Dermis blood vessel endothelial cell (primary cell): ENCODE data around the gene GALNT4. TPM values are rescaled to one million over a fixed set of nuclear protein-coding genes. Genes with fewer than 3 reads are reported as not detected.

Experiments
- DNase-seq: peaks from one replicate; pipeline ENCODE4 v3.0.0; 2010
- total RNA-seq: library from RNA; depleted of rRNA; stranded (reverse); fragments of >200 nt; gene quantifications from 2 replicates; pipeline ENCODE4 v1.2.3, GENCODE V29; 2014

GALNT4 gene
- total RNA-seq, 1 donor from 2014 or later: 18.5 TPM

DNA sequence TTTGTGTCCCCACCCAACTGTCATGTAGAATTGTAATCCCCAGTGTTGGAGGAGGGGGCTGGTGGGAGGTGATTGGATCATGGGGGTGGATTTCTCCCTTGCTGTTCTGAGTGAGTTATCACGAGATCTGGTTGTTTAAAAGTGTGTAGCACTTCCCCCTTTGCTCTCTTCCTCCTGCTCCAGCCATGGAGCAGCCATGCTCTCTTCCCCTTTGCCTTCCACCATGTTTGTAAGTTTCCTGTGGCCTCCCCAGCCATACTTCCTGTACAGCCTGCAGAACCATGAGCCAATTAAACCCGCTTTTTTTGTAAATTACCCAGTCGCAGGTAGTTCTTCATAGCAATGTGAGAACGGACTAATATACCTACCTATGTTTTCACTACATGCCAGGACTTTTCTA, 3.8 kb upstream of the GALNT4 start:
- no peak for DNase-seq

- peak; percentile 77 for DNase-seq
Observed at GRCh38 chr12:89525824-89526770, 1.5 kb upstream of the GALNT4 start, which contains the start of gene POC1B. POC1B (minus strand) TSS chr12:89526047; CDS start chr12:89525895, 152 bp downstream.

- no peak for DNase-seq
Observed at GRCh38 chr12:89525305-89525823, 768 bp upstream of the GALNT4 start.

DNA sequence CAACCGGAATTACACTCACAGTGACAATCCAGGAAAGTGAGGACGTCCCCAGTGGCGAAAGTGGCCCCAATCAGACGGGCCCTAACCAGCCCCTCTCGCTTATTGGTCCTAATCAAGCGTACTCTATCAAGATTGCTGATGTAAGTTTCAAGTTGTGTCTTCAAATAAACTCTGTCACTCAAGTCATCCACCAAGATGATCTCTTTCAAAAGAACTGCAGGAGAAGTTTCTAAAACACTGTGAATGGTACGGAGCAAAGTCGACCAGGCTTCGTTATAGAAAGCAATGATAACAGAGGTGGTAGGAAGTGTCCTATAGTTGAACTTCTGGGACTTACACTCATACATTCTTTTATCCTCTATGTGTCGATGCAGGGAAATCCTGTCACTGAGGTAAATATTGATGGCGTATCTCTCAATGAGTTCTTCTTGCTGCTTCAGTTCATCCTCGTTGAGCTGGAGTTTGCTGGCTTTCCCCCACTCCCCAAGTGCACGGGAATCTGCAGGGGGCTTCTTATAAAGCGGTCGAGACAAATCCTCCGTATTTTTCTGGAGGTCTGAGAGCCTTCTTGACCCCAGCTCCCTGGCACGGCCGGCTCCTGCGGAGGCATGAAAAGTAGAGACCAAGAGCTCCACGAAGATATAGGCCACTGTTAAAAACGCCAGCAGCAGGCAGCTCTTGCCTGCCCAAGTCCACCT, 604 bp downstream of the GALNT4 start:
- DNase-seq: no peak

GRCh38 chr12:89523393-89523792, 1.2 kb downstream of the GALNT4 start:
- no peak for DNase-seq

GRCh38 chr12:89521364-89522223, 3.0 kb downstream of the GALNT4 start:
- DNase-seq: peak; percentile 20

DNA sequence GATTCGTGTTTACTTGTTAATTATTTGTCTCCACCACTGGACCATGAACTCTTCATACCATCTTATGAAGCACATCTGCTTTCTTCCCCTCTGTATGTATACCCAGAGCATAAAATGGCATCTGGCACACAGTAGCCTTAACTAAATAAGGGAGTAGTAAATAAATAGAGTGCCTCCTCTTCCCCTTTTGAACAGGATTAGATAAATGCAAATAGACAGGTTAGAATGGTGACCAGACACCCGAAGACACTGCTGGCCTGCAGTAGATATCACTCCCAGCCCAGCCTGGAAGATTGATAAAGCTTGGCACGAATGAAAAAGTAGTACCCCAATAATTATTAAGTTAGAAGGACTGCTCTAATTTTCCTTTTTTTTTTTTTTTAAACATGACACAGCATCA, 6.9 kb downstream of the GALNT4 start:
- no peak for DNase-seq

DNA sequence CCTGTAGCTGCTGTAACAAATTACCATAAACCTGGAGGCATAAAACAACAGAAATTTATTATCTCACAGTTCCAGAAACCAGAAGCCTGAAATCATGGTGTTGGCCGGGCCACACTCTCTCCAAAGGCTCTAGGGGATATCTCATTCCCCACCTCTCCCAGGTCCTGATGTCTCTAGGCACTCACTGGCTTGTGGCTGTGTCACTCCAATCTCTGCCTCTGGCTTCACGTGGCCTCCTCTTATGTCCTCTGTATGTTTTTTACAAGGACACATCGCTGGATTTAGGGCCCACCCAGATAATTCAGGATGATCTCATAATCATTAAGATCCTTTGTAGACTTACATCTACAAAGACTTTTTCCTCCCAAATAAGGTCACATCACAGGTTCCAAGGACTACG, 8.0 kb downstream of the GALNT4 start:
- no peak for DNase-seq

GRCh38 chr12:89514751-89515150, 9.8 kb downstream of the GALNT4 start:
- no peak for DNase-seq

DNA sequence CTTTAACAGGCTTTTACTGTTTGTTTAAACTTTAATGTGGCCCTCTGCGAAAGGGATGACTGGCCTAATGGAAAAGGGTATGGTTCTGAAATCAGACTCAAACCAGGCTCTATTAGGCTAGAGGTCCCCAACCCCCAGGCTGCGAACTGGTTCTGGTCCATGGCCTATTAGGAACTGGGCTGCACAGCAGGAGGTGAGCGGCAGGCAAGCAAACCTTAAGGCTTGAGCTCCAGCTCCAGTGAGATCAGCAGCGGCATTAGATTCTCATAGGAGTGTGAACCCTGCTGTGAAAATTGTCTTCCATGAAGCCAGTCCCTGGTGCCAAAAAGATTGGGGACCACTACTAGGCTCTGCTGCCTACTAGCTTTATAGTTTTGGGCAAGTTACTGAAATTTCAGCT, 11.1 kb downstream of the GALNT4 start:
- no peak for DNase-seq

- peak; percentile 29 for DNase-seq
Observed at GRCh38 chr12:89507015-89507824, 17.4 kb downstream of the GALNT4 start.

DNA sequence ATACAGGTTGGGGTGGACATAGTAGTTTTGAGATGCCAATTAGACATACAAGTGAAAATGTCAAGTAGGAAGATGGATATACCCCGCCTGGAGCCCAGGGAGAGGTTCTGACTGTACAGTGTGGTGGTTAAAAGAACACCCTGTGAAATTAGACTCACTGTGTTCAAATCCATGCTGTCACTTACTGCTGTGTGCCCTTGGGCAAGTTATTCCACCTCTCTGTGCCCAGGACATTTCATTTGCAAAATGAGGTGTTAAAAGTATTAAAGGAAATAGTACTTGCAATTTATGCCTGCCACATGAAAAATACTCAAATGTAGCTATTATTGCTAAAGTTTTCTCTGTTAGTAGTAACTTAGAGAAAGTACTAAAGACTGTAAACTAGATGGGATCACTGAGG, 18.5 kb downstream of the GALNT4 start:
- DNase-seq: no peak

GRCh38 chr12:89504560-89505346, 19.8 kb downstream of the GALNT4 start:
- DNase-seq: no peak

DNA sequence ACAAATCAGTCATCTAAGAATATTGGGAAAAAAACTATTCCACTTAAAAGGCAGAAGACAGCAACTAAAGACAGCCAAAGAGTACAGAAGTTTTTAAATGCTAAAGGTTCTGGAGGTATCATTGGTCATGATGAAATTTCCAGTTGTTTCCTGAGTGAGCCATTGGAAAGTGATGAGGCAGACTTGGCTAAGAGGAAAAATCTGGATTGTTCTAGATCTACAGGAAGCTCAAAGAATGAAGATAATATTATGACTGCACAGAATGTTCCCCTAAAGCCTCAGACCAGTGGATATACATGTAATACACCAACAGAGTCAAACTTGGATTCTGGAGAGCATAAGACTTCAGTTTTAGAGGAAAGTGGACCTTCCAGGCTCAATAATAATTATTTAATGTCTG, 22.8 kb downstream of the GALNT4 start:
- peak; percentile 31 for DNase-seq

GRCh38 chr12:89499857-89500256, 24.7 kb downstream of the GALNT4 start:
- DNase-seq: no peak

- DNase-seq: peak; percentile 15
Observed at GRCh38 chr12:89497467-89497866, 27.1 kb downstream of the GALNT4 start.

GRCh38 chr12:89497005-89497404, 27.6 kb downstream of the GALNT4 start:
- no peak for DNase-seq

DNA sequence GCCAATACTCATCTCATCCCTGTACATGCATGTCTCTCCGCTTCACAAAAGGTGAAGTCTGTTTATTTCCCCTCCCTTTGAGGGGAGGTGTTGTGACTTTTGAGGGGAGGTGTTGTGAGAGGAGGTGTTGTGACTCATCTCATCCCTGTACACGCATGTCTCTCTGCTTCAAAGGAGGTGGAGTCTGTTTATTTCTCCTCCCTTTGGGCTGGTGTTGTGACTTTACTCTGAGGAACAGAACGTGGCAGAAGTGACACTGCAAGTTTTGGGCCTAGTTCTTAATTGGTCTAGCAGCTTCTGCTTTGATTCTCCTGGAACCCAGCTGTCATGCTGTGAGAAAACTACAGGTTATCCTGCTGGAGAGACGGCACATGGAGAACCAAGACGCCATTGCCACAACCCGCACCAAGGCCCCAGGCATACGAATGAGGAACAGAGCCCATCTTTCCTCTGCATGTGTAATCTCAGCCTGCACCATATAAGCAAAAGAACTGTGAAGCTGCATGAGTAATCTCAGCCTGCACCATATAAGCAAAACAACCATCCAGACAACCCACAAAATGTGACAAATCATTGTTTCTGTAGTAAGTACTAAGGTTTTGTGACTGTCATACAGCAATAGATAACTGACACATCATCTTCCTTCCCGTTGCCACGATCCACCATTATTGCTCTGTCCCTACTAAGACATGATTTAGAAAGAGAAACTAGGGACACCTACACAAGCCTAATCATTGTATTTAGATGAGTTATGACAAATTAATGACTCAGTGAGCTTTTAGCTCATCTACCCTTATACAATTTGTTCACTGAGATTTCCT, 30.0 kb downstream of the GALNT4 start:
- no peak for DNase-seq

DNA sequence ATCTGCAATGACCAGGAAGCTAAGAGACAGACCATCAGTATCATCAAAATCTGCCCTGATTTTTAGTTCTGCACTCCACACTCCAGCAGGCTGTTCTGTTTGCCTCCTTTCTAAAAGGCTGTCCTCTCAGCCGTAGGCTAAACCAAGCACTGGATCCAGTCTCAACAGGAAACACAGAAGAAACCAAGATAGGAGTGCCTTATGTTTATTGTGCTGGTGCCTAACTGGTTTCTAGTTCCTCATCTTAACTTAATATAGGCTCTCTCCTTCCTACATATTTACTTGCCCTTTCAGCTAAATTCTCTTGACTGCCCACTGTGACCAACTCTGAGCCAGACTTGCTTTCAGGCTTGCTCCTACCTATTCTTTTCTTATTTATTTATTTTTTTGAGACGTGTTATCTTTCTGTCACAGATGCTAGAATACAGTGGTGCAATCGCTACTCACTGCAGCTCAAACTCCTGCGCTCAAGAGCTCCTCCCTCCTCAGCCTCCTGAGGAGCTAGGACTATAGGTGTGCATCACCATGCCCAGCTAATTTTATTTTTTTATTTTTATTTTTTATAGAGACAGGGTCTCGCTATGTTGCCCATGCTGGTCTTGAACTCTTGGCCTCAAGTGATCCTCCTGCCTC, 30.8 kb downstream of the GALNT4 start:
- no peak for DNase-seq
